HG03159 (cell line): Measurements from ENCODE around the gene THEM4.
"Not testable (repeated sequence)": the region's sequence is repeated elsewhere in the genome, so short reads cannot be mapped to it uniquely, and the experiment has no call there.

ENCODE experiments used
- ATAC-seq: cut with Tn5 transposase; IDR thresholded peaks from one replicate; pipeline ENCODE4 v1.9.1; 2021; ENCODE audit warnings: mild to moderate bottlenecking, moderate library complexity; ENCODE audit not compliant: unreplicated experiment

The THEM4 gene

DNA sequence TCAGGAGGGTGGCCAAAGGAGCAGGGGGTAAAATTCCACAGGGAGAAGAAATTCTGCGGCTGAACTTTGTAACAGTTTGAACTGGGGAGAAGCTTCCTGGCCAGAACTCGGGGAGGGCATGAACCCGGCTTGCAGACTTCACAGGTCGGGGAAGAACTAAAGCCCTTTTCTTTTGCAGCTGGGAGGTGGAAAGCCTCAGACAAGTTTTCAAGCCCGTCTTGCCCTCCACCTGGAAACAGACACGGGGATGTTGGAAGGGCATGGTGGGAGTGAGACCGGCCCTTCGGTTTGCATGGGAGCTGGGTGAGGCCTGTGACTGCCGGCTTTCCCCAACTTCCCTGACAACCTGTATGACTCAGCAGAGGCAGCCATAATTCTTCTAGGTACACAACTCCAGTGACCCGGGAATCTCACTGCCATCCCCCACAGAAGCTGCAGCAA is 11.3 kb downstream of the THEM4 start:
- no peak for ATAC-seq

DNA sequence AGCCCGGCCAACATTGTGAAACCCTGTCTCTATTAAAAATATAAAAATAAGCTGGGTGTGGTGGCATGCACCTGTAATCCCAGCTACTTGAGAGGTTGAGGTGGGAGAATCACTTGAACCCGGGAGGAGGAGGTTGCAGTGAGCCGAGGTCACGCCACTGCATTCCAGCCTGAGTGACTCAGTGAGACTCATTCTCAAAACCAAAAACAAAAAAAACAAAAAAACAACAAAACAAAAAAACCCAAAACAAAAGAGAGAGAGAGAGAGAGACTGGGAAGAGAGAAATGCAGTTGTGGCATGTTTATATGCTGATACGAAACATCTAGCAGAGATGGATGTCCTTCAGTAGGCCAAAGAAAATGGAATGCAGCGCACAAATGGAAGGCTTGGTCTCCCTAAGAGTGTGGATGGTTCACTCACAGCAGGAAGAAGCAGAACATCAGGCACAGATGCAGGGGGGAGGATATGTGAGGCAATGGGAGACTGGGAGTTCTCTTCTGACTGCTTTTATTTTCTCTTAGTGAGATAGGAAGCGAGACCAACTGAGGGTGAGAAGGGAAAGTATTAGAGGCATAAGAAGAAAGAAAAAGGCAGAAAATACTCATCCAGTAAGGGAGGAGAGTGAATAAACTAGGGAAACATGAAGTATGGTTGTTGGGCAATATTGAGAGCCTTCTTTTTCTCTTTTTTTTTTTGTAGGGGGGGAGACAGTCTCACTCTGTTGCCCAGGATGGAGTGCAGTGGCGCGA is 16.0 kb downstream of the THEM4 start:
- no peak for ATAC-seq

DNA sequence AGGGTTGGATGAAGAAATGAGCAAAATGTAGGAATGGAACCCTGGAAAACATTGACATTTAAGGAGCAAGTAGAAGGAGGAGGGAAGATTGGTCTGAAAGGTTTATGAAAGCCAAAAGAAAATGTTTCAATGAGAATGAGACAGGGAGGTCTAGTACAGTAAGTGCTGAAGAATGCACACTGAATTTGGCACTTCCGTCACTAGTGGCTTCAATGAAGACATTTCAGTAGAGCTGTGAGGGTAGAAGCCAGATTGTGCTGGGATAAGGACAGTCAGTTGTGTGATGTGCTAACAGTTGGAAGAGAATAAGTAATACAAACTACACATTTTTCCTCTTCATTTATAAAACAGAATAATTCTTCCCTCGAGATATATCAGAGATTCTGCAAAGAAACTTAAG is 17.1 kb downstream of the THEM4 start:
- ATAC-seq = no peak

DNA sequence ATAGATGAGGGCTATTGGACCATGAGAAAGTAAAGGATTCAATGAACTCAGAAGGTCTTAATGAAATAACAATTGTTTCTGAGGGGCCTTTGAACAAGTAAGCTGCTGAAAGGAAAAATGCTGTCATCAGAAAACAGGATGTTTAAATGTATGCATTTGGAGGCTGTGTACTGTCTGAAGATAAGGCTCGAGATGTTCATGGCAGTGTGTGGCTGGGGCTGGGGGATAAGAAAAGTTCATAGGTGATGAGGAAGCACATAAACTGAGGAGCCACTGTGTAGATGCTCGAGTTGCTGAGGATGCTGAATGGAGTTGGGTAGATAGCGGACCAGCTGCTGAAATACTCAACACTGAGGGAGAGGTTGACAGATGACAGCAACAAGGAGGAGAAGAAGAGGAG is 17.8 kb downstream of the THEM4 start:
- ATAC-seq = no peak

DNA sequence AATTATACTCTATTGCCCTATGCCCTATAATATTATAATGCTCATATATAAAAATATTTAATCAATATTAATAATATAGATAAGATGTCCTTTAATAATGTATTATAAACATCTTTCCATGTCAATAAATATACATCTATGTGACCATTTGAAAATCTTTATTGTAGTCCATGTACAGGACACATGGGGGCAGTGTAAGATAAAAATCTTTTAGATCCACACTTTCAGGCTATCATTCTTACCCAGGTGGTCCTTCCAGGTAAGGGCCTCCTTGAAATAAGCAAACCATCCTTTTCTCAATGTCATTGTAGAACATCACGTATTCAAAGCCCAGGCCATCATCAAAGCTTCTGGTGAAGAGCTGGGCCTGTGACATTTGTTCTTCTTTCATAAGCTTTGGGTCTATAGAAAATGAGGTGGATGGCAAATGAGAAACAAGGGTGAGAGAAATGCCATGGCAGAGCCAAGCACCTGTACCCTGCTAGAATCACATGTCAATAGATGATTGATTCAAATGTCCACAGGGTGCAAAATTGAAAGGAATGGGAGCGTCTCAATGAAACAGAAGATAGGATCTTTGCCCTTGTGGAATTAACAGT is 20.2 kb downstream of the THEM4 start:
- ATAC-seq = no peak

DNA sequence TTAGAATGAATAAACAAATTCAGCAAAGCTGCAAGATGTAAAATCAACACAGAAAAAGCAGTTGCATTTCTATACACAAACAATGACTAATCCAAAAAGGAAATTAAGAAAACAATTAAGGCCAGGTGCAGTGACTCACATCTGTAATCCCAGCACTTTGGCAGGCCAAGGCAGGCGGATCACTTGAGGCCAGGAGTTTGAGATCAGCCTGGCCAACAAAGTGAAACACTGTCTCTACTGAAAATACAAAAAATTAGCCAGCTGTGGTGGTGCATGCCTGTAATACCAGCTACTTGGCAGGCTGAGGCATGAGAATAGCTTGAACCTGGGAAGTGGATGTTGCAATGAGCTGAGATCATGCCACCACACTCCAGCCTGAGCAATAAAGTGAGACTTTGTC is 22.3 kb downstream of the THEM4 start:
- ATAC-seq = no peak

DNA sequence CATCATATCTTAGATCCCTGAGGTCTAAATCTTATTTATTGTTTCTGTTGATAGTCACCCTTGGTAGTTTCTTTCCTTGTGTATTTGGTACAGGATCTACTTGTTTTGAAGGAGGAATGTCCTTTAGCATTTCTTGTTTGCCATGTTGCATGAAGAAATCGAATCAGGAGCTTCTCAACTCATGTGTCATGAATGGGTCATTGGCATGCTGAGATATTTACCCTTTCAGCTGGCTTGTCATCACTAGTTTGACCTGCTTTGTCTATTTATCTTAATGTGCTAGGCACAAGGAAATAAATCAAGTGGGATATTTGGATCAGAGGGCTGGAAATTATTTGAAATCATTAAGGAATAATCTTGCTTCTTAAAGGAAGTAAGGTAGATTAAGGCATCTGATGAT is 23.8 kb downstream of the THEM4 start:
- no peak for ATAC-seq

DNA sequence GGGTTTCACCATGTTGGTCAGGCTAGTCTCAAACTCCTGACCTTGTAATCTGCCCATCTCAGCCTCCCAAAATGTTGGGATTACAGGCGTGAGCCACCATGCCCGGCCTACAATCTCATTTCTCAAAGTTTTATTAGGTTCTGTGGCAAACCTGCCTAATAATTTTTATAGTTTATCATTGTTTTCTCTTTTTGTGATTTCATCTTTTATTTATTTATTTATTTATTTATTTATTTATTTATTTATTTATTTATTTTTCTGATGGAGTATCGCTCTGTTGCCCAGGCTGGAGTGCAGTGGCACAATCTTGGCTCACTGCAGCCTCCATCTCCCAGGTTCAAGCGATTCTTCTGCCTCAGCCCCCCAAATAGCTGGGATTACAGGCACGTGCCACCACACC is 24.4 kb downstream of the THEM4 start:
- not testable (repeated sequence) for ATAC-seq

DNA sequence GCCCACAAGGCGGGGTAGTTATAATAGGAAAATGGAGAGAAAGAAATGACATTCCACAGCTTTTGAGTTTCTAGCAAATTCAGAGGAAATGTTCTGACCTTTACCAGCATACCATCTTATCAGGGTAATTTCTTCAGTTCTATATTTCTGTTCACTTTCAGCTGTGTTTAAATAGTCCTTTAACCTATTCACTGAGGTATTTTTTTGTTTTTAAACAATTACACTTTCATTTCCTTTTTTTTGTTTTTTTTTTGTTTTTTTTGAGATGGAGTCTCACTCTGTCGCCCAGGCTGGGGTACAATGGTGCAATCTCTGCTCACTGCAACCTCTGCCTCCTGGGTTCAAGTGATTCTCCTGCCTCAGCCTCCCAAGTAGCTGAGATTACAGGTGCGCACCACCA is 24.9 kb downstream of the THEM4 start:
- not testable (repeated sequence) for ATAC-seq

DNA sequence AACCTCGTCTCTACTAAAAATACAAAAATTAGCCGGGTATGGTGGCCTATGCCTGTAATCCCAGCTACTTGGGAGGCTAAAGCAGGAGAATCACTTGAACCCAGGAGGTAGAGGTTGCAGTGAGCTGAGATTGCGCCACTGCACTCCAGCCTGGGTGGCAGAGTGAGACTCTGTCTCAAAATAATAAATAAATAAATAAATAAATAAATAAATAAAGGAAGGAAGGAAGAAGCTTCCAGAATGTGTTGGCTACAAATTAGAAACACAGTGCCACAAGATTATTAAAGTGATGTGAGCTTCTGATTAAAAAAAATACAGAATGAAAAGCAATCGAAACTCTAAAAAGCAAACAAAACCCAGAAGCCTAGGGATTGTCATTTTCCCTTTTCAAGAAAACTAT is 25.4 kb downstream of the THEM4 start:
- not testable (repeated sequence) for ATAC-seq

DNA sequence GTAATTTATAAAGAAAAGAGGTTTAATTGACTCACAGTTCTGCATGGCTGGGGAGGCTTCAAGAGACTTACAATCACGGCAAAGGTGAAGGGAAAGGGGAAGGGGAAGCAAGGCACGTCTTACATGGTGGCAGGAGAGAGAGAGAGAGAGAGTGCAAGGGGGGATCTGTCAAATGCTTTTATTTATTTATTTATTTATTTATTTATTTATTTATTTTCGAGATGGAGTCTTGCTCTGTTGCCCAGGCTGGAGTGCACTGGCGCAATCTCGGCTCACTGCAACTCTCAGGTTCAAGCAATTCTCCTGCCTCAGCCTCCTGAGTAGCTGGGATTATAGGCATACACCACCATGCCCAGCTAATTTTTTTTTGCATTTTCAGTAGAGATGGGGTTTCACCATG is 26.4 kb downstream of the THEM4 start:
- not testable (repeated sequence) for ATAC-seq

DNA sequence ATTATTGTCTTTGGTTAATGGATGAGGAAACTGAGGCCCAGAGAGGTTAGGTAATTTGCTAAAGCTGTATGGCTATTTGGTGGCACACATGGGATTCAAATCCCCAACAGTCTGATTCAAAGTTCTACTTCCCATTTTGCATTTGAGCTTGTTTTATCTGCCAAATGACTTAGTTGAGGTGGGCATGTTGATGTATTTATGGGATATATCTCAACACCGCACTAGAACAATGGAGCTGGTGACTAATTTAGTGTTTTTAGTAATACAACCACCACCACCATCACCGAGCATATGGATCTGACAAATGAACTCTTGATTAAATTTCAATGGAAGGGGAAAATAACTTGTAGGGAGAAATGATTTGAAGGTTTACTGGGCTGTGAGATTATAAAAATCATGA is 26.8 kb downstream of the THEM4 start:
- no peak for ATAC-seq

DNA sequence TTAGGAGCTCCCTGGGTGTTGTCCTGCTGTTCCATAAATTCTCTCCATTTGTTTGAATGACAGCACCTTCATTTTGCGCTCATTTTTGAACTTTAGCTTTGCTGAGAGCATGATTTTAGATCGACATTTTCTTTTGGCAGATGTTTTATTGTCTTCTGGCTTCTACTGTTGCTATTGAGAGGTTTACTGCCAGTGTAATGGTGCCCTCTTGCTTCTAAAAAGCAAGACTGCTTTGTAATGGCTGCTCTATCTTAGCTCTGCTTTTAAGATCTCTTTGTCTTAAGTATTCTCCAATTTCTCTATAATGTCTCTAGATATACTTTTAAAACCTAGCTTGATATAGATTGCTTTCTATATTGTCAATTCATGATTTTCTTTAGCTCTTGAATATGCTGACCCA is 27.8 kb downstream of the THEM4 start:
- no peak for ATAC-seq

DNA sequence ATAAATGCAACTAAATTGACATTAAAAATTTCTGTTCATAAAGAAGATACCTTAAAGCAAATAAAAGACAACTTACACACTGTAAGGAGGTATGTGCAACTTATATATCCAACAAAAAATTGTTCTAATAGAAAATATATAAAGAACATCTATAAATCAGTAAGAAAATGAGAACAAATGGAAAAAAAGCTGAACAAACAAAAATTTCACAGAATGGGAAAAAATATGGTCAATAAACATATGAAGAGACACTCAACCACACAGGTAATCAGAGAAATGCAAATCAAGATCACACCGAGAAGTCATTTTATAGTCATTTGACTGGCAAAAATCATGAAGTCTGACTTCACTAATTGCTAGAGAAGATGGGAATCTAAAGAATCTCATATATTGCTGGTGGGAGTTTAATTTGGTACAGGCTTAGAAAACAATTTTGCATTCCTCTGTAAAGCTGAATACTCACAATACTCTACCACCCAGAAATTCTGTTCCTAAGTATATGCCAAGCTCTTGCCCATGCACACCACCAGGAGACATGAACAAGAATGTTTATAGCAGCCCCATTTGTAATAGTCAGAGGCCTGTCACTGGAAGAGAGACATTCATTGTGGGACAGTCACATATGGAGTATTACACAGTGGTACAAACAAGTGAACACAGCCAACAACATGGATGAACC is 33.8 kb downstream of the THEM4 start:
- ATAC-seq = no peak

DNA sequence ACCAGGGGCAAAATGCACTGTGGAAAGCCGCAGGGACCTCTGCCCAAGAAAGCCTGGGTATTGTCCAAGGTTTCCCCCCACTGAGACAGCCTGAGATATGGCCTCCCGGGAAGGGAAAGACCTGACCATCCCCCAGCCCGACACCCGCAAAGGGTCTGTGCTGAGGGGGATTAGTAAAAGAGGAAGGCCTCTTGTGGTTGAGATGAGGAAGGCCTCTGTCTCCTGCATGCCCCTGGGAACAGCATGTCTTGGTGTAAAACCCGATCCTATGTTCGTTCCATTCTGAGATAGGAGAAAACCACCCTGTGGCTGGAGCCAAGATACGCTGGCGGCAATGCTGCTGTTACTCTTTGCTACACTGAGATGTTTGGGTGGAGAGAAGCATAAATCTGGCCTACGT is 36.5 kb downstream of the THEM4 start:
- ATAC-seq = not testable (repeated sequence)

DNA sequence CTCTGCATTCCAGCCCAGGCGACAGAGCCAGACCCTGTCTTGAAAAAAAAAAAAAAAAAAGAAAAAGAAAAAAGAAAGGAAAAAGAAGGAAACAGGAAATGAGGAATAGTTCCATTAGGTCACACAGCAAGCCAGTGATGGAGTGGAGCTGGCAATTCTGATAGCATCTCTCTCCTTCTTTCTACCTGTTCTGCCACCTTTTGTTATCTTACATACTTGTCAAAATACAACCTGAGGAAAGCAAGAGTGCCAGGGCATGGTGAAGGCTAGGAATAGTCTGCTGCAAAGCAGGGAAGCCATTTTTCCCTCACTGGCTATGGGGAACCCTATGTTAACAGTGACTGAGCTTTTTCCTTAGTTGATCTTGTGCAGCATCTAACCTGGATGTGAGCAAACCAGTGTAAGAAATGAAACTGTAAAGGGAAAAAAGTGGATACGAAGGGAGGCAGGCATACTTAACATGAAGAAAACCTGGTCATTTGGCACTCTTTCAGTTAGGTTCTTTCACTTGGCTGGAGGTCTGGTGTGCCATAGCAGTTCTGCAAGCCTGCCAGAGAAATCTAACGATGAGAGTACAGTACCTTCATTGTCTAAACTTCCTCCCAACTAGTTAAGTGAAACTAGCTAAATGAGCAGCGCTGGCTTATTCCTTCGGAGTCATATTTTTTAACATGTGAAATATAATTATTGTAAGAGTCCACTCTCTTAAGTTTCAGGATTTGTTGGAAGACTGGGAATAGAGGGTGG is 37.9 kb downstream of the THEM4 start:
- ATAC-seq = no peak

DNA sequence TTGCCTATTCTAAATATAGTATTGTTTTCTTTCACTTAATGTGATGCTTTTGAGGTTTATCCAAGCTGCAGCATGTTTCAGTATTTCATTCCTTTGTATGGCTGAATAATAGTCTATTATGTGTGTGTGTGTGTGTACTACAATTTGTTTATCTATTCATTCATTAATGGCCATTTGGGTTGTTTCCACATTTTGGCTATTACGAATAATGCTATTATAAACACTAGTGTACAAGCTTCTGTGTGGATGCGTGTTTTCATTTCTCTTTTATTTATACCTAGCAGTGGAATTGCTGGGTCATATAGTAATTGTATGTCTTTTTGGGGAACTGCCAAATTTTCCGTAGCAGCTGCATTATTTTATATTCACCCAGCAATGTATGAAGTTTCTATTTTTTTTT is 40.8 kb downstream of the THEM4 start:
- ATAC-seq = no peak

DNA sequence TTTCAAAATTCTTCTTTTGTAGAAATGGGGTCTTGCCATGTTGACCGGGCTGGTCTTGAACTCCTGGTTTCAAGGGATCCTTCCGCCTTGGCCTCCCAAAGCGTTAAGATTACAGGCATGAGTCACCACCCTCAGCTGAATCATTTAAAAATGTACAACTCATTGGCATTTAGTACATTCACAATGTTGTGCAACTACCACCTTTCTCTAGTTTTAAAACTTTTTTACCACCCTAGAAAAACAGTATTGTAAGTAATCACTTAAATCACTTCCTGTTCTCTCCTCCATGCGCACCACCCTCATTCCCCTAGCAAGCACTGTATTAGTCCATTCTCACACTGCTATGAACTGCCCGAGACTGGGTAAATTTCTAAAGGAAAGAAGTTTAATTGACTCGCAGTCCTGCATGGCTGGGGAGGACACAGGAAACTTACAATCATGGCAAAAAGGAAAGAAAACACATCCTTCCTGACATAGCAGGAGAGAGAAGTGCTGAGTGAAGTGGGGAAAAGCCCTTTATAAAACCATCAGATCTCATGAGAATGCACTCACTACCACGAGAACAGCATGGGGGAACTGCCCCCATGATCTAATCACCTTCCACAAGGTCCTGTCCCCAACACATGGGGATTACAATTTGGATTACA is 41.4 kb downstream of the THEM4 start:
- ATAC-seq = no peak

DNA sequence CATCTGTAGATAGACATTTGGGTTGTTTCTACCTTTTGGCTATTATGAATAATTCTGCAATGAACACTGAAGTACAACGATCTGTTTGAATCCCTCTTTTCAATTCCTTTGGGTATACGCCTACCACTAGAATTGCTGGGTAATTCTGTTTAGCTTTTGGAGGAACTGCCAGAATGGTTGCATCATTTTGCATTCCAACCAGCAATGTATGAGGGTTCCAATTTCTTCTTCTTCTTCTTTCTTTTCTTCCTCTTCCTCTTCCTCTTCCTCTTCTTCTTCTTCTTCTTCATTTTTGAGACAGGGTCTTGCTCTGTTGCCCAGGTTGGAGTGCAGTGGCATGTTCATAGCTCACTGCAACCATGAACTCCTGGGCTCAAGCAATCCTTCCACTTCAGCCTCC is 42.0 kb downstream of the THEM4 start:
- no peak for ATAC-seq

DNA sequence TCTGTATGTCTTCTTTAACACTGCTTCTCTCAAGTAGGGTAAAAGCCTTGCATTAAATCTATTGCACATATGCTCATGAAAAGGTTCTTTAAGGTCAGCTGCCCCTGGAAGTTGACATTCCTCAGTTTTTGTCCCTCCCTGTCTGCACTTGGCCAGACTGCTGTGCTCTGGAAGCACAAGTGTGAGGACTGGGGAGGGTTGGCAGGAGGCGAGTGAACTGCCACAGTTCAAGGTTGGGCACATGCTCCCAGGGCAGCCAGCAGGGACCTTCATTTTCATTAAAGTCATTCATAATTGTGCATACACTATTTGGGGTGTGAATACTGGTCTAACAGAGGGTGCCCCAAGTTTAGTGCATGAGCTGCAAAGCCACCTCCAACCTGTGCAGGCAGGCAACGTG is 44.9 kb downstream of the THEM4 start:
- no peak for ATAC-seq

DNA sequence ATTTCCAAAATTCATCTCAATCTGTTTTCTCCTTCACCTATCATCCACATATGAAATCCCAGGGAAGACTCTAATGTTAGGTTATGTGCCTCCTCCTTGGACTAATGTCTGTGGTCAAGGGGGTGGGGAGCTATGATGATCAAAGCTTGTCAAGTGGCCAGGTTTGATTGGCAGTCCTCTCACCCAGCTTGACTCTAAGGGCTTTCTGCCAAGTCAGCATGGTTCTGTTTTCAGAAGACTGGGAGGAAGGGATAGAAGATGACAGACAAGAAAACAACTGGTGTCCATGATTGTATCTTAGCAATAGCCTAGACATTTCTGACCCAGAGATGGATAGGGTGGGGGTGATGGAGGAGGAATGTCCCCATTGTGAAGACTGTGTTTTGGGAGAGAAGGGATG is 46.7 kb downstream of the THEM4 start:
- no peak for ATAC-seq
